ENCODE data around the gene FOXK1. TPM values are rescaled to one million over a fixed set of nuclear protein-coding genes. Genes with fewer than 3 reads are reported as not detected.

FOXK1 gene
- total and polyA plus RNA-seq, 9 of the 15 experiments (the other 6 are each of a cell fraction or from before 2014, with no cell fraction given), result 0.32 to 45.5 (median 8.1) TPM

GRCh38 chr7:4684846-4685245 lies 2.8 kb downstream of the FOXK1 start (continued):
- TF ChIP-seq MGA (IDR thresholded peaks at IDR 0.05) (no peak), ZNF436 (CRISPR knock-in tag; IDR thresholded peaks at IDR 0.05) (no peak), ZNF444 (CRISPR knock-in tag; IDR thresholded peaks at IDR 0.05) (no peak), DLX4 (CRISPR knock-in tag; IDR thresholded peaks at IDR 0.05) (no peak), TAL1 (IDR thresholded peaks at IDR 0.05) (no peak), OTX1 (CRISPR knock-in tag; IDR thresholded peaks at IDR 0.05) (no peak), BRD4 (IDR thresholded peaks at IDR 0.05) (no peak), HBP1 (CRISPR knock-in tag; IDR thresholded peaks at IDR 0.05) (no peak), THRAP3 (IDR thresholded peaks at IDR 0.05; ENCODE audit: borderline replicate concordance) (no peak), CCAR2 (IDR thresholded peaks at IDR 0.05; ENCODE audit: low read depth, low read length) (no peak), HDAC6 (IDR thresholded peaks at IDR 0.05; ENCODE audit: low read depth, low read length) (no peak)

Data from K562 (cell line).